ENCODE measurements around the gene EPS8L2.

Gene EPS8L2

DNA sequence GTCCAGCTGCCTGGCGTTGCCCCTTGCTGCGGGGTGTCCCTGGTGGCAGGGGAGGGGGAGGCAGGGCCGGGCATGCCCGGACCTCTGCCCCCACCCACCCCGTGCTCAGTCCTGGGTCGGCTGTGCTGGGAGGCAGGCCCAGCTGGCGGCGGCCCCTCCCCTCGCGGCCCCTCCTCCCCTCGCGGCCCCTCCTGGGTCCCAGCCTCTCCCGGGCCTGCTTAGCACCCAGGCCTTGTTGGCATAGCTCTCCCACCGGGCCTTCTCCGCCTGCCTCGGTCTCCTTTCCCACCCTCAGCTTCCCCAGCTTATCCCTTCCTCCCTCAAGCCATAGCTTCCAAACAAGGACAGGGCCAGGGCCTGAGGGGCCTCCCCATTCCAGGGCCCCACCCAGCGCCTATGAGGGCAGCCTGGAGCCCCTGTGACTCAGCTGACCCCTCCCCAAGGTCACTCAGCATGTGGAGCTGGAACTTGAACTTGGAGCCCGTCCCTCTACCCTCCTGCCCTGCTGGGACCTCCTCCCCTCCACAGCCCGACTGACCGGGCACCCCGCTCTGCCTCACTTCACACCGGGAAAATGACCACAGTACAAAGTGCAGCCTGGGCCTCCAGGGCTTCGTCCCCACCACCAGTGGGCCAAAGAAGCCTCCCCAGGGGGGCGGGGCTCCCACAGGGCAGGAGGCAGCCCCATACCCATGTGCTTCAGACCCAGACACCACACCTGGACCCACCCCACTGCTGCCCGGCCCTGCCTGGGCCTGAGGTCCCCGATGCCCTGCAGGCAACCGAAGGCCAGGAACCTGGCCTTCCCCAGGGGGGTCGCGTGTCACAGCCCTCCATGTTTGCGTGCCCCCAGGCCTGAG is 1.2 kb downstream of the EPS8L2 start:
- Histone ChIP-seq H3K4me3 (ENCODE audit: low read depth in 1 of 2, low read length in 1 of 2) (no peak overlapping the region), H3K27ac (no peak overlapping the region), H3K4me1 (ENCODE audit: control insufficient read depth in 1 of 2, insufficient read depth in 1 of 2, low read depth in 1 of 2, low read length in 1 of 2) (peaks cover 12 to 20% of the 10 kb centered on the region in 2 experiments), H3K27me3 (peaks cover 74% of the 10 kb centered on the region), H3K9me3 (no peaks in the 10 kb centered on the region), H3K36me3 (peaks cover 15% of the 10 kb centered on the region)
- TF ChIP-seq, protein P1, sequence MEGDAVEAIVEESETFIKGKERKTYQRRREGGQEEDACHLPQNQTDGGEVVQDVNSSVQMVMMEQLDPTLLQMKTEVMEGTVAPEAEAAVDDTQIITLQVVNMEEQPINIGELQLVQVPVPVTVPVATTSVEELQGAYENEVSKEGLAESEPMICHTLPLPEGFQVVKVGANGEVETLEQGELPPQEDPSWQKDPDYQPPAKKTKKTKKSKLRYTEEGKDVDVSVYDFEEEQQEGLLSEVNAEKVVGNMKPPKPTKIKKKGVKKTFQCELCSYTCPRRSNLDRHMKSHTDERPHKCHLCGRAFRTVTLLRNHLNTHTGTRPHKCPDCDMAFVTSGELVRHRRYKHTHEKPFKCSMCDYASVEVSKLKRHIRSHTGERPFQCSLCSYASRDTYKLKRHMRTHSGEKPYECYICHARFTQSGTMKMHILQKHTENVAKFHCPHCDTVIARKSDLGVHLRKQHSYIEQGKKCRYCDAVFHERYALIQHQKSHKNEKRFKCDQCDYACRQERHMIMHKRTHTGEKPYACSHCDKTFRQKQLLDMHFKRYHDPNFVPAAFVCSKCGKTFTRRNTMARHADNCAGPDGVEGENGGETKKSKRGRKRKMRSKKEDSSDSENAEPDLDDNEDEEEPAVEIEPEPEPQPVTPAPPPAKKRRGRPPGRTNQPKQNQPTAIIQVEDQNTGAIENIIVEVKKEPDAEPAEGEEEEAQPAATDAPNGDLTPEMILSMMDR (IDR thresholded peaks at IDR 0.05) = no peak

DNA sequence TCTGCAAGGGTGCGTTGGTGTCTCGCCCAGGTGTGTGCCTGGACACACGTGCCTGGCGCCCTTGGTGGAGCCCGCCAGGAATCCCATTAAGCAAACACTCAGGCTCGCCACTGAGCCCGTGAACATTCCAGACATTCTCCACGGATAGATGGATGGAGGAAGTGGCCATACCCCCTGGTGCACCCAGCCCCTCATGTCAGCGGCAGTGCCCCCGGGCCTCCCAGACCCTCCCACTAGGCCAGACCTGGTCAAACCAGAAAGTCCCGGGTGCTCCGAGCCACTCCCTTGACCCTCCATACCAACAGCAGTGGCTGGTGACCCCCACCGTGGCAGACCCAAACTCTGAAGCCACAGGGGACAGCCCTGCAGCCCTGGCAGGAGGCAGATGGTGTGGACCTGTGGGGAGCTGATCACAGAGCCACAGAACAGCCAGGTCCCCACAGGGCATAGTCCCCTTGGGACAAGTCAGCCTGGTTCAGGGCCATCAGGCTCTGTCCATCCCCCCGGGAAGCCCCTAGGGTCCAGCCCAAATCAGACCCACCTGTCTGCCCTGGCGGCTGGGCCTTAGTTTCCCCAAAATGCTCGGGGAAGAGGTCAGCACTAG is 1.9 kb downstream of the EPS8L2 start:
- Histone ChIP-seq H3K36me3 (peaks cover 12% of the 10 kb centered on the region), H3K4me3 (ENCODE audit: low read depth in 1 of 2, low read length in 1 of 2) (no peak overlapping the region), H3K4me1 (ENCODE audit: control insufficient read depth in 1 of 2, insufficient read depth in 1 of 2, low read depth in 1 of 2, low read length in 1 of 2) (peaks cover 9 to 15% of the 10 kb centered on the region in 2 experiments), H3K27ac (no peak overlapping the region), H3K27me3 (peaks cover 82% of the 10 kb centered on the region), H3K9me3 (no peaks in the 10 kb centered on the region)
- TF ChIP-seq, protein P1 (IDR thresholded peaks at IDR 0.05) = no peak

DNA sequence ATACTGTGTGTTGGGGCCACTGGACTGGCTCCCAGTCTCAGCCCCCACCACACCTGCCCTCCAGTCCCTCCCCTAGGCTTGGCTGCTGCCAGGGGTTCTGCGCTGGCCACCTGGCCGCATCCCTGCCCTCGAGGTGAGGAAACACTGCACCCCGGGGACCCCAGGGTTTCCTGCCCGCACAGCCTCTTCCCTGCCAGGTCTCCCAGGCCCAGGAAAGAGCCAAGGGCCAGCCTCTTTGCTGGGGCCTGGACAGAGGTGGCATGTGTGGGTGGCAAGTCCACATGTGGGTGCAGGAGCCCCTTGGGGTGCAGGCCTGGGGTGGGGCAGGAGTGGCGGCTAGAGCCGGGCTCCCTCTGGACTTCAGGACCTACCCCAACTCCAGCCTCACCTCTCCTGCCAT is 2.5 kb downstream of the EPS8L2 start:
- TF ChIP-seq, protein P1 (IDR thresholded peaks at IDR 0.05) = no peak
- Histone ChIP-seq H3K4me3 (ENCODE audit: low read depth in 1 of 2, low read length in 1 of 2) (no peak overlapping the region), H3K4me1 (ENCODE audit: control insufficient read depth in 1 of 2, insufficient read depth in 1 of 2, low read depth in 1 of 2, low read length in 1 of 2) (peaks cover 4 to 11% of the 10 kb centered on the region in 2 experiments)

DNA sequence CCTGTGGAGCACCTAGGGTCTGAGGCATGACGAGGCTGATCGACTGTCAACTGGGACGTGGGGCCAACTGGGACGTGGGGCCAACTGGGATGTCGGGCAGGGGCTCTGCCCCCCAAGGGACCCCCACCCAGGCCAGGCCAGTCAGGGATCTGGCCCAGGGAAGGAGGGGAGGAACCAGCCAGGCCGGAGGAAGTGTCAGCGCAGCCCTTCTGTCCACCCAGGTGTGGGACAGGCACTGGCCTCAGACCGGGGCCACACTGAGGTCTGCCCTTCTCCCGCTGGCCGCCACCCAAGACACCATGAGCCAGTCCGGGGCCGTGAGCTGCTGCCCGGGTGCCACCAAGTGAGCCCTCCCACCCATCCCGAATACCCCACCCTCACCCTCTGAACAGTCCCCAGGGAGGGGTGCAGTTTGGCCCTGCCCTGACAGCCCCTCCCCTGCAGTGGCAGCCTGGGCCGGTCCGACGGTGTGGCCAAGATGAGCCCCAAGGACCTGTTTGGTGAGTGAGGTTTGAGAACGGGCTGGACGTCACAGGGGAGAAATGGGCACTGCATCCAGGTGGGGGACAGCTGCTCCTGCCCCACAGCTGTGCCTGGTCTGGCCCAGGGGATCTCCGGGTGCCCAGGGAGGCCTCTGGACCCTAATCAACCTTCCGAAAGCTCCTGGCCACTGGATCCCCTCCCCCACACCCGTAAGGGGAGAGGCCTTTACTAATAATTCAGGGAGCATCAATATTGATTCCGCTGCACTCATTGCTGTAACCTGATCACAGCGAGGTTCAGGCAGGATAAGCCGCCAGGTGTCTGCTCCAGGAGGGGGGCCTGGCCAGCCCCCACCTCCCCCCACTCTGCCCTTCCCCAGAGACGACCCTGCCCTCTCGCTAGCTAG is 3.3 kb downstream of the EPS8L2 start:
- H3K27me3 ChIP-seq = peaks cover 91% of the 10 kb centered on the region
- H3K9me3 ChIP-seq = no peaks in the 10 kb centered on the region
- peaks cover 4 to 11% of the 10 kb centered on the region in 2 experiments for H3K4me1 ChIP-seq (ENCODE audit: control insufficient read depth in 1 of 2, insufficient read depth in 1 of 2, low read depth in 1 of 2, low read length in 1 of 2)
- no peak overlapping the region for H3K4me3 ChIP-seq (ENCODE audit: low read depth in 1 of 2, low read length in 1 of 2)
- H3K36me3 ChIP-seq = peaks cover 6% of the 10 kb centered on the region
- TF ChIP-seq, protein P1 (IDR thresholded peaks at IDR 0.05) = no peak
- H3K27ac ChIP-seq = no peak overlapping the region

More for the DNA sequence above, 2.5 kb downstream of the EPS8L2 start:
- Histone ChIP-seq H3K9me3 (no peaks in the 10 kb centered on the region), H3K27ac (no peak overlapping the region), H3K36me3 (peaks cover 9% of the 10 kb centered on the region), H3K27me3 (peaks cover 87% of the 10 kb centered on the region)

DNA sequence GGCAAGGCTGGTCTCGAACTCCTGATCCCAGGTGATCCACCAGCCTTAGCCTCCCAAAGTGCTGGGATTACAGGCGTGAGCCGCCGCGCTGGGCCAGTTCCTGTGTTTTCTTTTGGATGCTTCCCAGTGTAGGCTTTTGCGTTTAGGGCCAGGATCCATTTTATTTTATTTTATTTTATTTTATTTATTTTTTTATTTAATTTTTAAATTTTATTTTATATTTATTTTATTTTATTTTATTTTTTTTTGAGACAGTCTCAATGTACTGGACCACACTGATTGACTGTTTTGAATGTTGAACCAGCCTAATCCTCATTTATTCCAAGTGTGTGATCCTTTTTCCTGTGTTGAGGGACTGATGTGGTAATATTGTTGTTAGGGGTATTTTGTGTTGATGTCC is 8.4 kb downstream of the EPS8L2 start:
- H3K27me3 ChIP-seq = peaks cover 86% of the 10 kb centered on the region
- H3K36me3 ChIP-seq = no peaks in the 10 kb centered on the region
- H3K9me3 ChIP-seq = no peaks in the 10 kb centered on the region
- H3K27ac ChIP-seq = no peak overlapping the region
- H3K4me1 ChIP-seq (ENCODE audit: control insufficient read depth in 1 of 2, insufficient read depth in 1 of 2, low read depth in 1 of 2, low read length in 1 of 2) = peaks cover 0 to 4% of the 10 kb centered on the region in 2 experiments
- H3K4me3 ChIP-seq (ENCODE audit: low read depth in 1 of 2, low read length in 1 of 2) = no peak overlapping the region
- TF ChIP-seq, protein P1 (IDR thresholded peaks at IDR 0.05) = no peak

Measured in neutrophil (primary cell).